MM.1S (cell line): ENCODE measurements around the gene KIF5A.

ENCODE experiments used
- DNase-seq: peaks from one replicate; pipeline ENCODE4 v3.0.0-alpha.2; 2015
- H2AFZ ChIP-seq: fragments of 300-600 bp; sonication (generic); 2 replicates; pipeline ENCODE4 v1.6.0; 2016; ENCODE audit warnings: antibody characterized with exemption, low read length
- H3F3A ChIP-seq: fragments of 300-600 bp; sonication (generic); 2 replicates; pipeline ENCODE4 v1.6.1; 2016; ENCODE audit warnings: mild to moderate bottlenecking, antibody characterized with exemption, low read length, moderate library complexity, mixed read lengths; ENCODE audit not compliant: insufficient read depth
- H3K27ac ChIP-seq: fragments of 300-600 bp; sonication (generic); 2 replicates; pipeline ENCODE4 v1.5.1; 2016; ENCODE audit warnings: mild to moderate bottlenecking, low read length
- H3K27me3 ChIP-seq: fragments of 300-600 bp; sonication (generic); replicated peaks from 2 replicates; pipeline ENCODE4 v1.6.0; 2016; ENCODE audit warnings: low read length; ENCODE audit not compliant: insufficient read depth
- H3K36me3 ChIP-seq: fragments of 300-600 bp; sonication (generic); replicated peaks from 2 replicates; pipeline ENCODE4 v1.6.1; 2016; ENCODE audit warnings: mild to moderate bottlenecking, low read length, mixed read lengths; ENCODE audit not compliant: insufficient read depth
- H3K4me1 ChIP-seq: fragments of 300-600 bp; sonication (generic); 2 replicates; pipeline ENCODE4 v1.6.1; 2016; ENCODE audit warnings: low read length, mixed read lengths
- H3K4me2 ChIP-seq: fragments of 300-600 bp; sonication (generic); 2 replicates; pipeline ENCODE4 v1.6.0; 2016; ENCODE audit warnings: low read depth, low read length
- H3K4me3 ChIP-seq: fragments of 300-600 bp; sonication (generic); 2 replicates; pipeline ENCODE4 v1.5.1; 2016; ENCODE audit warnings: low read length, mixed read lengths
- H3K79me2 ChIP-seq: fragments of 300-600 bp; sonication (generic); 2 replicates; pipeline ENCODE4 v1.6.1; 2016; ENCODE audit warnings: mixed run types, low read length, mixed read lengths
- H3K9ac ChIP-seq: fragments of 300-600 bp; sonication (generic); 2 replicates; pipeline ENCODE4 v1.6.1; 2016; ENCODE audit warnings: low read length, mixed read lengths
- H3K9me2 ChIP-seq: fragments of 300-600 bp; sonication (generic); replicated peaks from 2 replicates; pipeline ENCODE4 v1.6.1; 2016; ENCODE audit warnings: mild to moderate bottlenecking, low read length, mixed read lengths; ENCODE audit not compliant: insufficient read depth
- H3K9me3 ChIP-seq: fragments of 300-600 bp; sonication (generic); replicated peaks from 2 replicates; pipeline ENCODE4 v1.6.1; 2016; ENCODE audit warnings: mild to moderate bottlenecking, low read length, mixed read lengths; ENCODE audit not compliant: insufficient read depth
- H4K20me1 ChIP-seq: fragments of 300-600 bp; sonication (generic); 2 replicates; pipeline ENCODE4 v1.6.1; 2016; ENCODE audit warnings: mild to moderate bottlenecking, low read length, moderate library complexity, mixed read lengths; ENCODE audit not compliant: insufficient read depth
- CTCF ChIP-seq: fragments of 300-600 bp; sonication (generic); IDR thresholded peaks from 2 replicates; pipeline ENCODE4 v1.5.1; 2016; ENCODE audit warnings: antibody characterized with exemption, low read length, mixed read lengths
- EZH2 ChIP-seq: fragments of 300-600 bp; sonication (generic); optimal IDR thresholded peaks from 2 replicates; pipeline ENCODE3; 2017; ENCODE audit warnings: low read depth, mild to moderate bottlenecking, antibody characterized with exemption, low read length, mixed read lengths
- EZH2phosphoT487 ChIP-seq: fragments of 300-600 bp; sonication (generic); IDR thresholded peaks from 2 replicates; pipeline ENCODE4 v1.6.1; 2018; ENCODE audit warnings: antibody characterized with exemption, low read length

The KIF5A gene

GRCh38 chr12:57531836-57532235, 18.0 kb upstream of the KIF5A start:
- Histone ChIP-seq H3F3A (no peaks in the 10 kb centered on the region; the same call in 1 of the 2 replicates), H3K27ac (no peak overlapping the region), H3K36me3 (peaks cover 7% of the 10 kb centered on the region; the same call in 1 of the 2 replicates), H4K20me1 (no peaks in the 10 kb centered on the region), H2AFZ (no peak overlapping the region), H3K4me3 (no peak overlapping the region), H3K9me2 (no peaks in the 10 kb centered on the region), H3K79me2 (no peaks in the 10 kb centered on the region; the same call in 1 of the 2 replicates), H3K9ac (no peak overlapping the region), H3K9me3 (no peaks in the 10 kb centered on the region), H3K4me2 (no peak overlapping the region), H3K27me3 (no peaks in the 10 kb centered on the region), H3K4me1 (no peaks in the 10 kb centered on the region)
- no peak for TF ChIP-seq CTCF
- TF ChIP-seq EZH2, result no peak
- TF ChIP-seq EZH2phosphoT487, result no peak
- DNase-seq, result no peak

DNA sequence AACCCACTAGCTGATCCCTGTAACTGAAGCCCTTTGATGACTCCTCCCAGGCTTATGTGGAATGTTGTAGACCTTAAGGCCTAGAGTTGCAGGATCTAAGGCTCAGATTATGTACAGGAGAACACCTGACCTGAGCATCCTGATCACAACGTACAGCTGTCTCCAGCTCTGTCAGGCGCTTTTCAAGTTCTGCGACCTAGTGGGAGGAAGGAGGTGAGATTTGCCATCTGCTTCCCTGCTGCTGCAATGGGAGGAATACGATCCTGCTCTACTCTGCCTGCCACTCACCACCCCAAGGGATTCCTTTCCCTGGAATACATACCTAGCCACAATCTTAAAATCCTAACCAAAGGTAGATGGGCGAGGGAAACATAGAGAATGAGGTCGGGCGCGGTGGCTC, 16.7 kb upstream of the KIF5A start:
- no peak for TF ChIP-seq CTCF
- no peak for TF ChIP-seq EZH2
- no peak for TF ChIP-seq EZH2phosphoT487
- H3F3A ChIP-seq, result no peaks in the 10 kb centered on the region; the same call in 1 of the 2 replicates
- H3K36me3 ChIP-seq, result peaks cover 3% of the 10 kb centered on the region; the same call in 1 of the 2 replicates
- H3K4me3 ChIP-seq, result no peak overlapping the region
- no peaks in the 10 kb centered on the region for H3K27me3 ChIP-seq
- no peak overlapping the region for H2AFZ ChIP-seq
- H3K9me3 ChIP-seq, result no peaks in the 10 kb centered on the region
- no peak overlapping the region for H3K9ac ChIP-seq
- H3K4me2 ChIP-seq, result no peak overlapping the region
- H3K4me1 ChIP-seq, result no peaks in the 10 kb centered on the region
- no peaks in the 10 kb centered on the region; the same call in 1 of the 2 replicates for H3K79me2 ChIP-seq
- H4K20me1 ChIP-seq, result no peaks in the 10 kb centered on the region
- H3K27ac ChIP-seq, result no peak overlapping the region
- DNase-seq, result no peak
- H3K9me2 ChIP-seq, result no peaks in the 10 kb centered on the region

GRCh38 chr12:57534250-57534649, 15.6 kb upstream of the KIF5A start:
- no peaks in the 10 kb centered on the region for H3K79me2 ChIP-seq
- H3K4me1 ChIP-seq, result no peaks in the 10 kb centered on the region
- H3K9me2 ChIP-seq, result no peaks in the 10 kb centered on the region
- H2AFZ ChIP-seq, result no peak overlapping the region
- H3K4me3 ChIP-seq, result no peak overlapping the region
- DNase-seq, result no peak
- H3K36me3 ChIP-seq, result 0 out of 2 replicates have a peak, but pooled peaks cover 3% of the 10 kb centered on the region
- no peaks in the 10 kb centered on the region for H3K9me3 ChIP-seq
- H4K20me1 ChIP-seq, result no peaks in the 10 kb centered on the region
- H3K4me2 ChIP-seq, result no peak overlapping the region
- no peak overlapping the region for H3K9ac ChIP-seq
- H3K27ac ChIP-seq, result no peak overlapping the region
- no peaks in the 10 kb centered on the region; the same call in 1 of the 2 replicates for H3F3A ChIP-seq
- TF ChIP-seq EZH2 (no peak), CTCF (no peak), EZH2phosphoT487 (no peak)
- H3K27me3 ChIP-seq, result no peaks in the 10 kb centered on the region
